Esophagus squamous epithelium (tissue), 5 donors: ENCODE measurements around the gene KRT74. TPM values are rescaled to one million over a fixed set of nuclear protein-coding genes. Genes with fewer than 3 reads are reported as not detected.
"Not testable (repeated sequence)": the region's sequence is repeated elsewhere in the genome, so short reads cannot be mapped to it uniquely, and the experiment has no call there.

Source experiments
- DNase-seq: peaks from one replicate; lab custom pipeline; 2025; lab: John Stamatoyannopoulos, UW
- H3K27ac ChIP-seq, 4 donors: fragments of 200-600 bp; sonication (generic); one replicate each; pipeline ENCODE4 v1.5.1; 2016 to 2019; ENCODE audit warnings: mild to moderate bottlenecking in 1 of 4
- H3K27me3 ChIP-seq, 4 donors: fragments of 200-600 bp; sonication (generic); 1 replicate in 3 of 4; 2 replicates in 1 of 4; pipeline versions ENCODE4 v1.5.1 to v1.6.0; 2017 to 2021; ENCODE audit warnings: antibody characterized with exemption in 1 of 4
- H3K36me3 ChIP-seq, 3 donors: fragments of 200-600 bp; sonication (generic); one replicate each; pipeline ENCODE4 v1.5.1; 2016 to 2019
- H3K4me1 ChIP-seq, 3 donors: fragments of 200-600 bp; sonication (generic); one replicate each; pipeline ENCODE4 v1.5.1; 2017 to 2019
- H3K4me3 ChIP-seq, 4 donors: fragments of 200-600 bp; sonication (generic); 1 replicate in 3 of 4; 2 replicates in 1 of 4; pipeline ENCODE4 v1.5.1; 2016 to 2019; ENCODE audit warnings: mild to moderate bottlenecking in 2 of 4, moderate library complexity in 1 of 4
- H3K9me3 ChIP-seq, 3 donors: fragments of 200-600 bp; sonication (generic); one replicate each; pipeline ENCODE4 v1.5.1; 2016 to 2019
- POLR2A ChIP-seq, 4 donors: fragments of 450-650 bp; IDR thresholded peaks; one replicate each; pipeline ENCODE4 v1.6.1; 2017; ENCODE audit warnings: antibody characterized with exemption in 4 of 4, mild to moderate bottlenecking in 4 of 4, moderate library complexity in 3 of 4
- WGBS, 2 donors: methylation state at CpG; one replicate each; pipeline ENCODE4 v1.1.5; 2018; 5-methylcytosine and 5-hydroxymethylcytosine counted together
- intact Hi-C: fragments of 100-400 bp; cut with DNase I; formaldehyde crosslinking; loops from one replicate; pipeline ENCODE4 v1.15.0; 2022
- total RNA-seq, 4 donors: library from RNA; depleted of rRNA; stranded (reverse); fragments of >200 nt; gene quantifications; one replicate each; pipeline ENCODE4 v1.1.0, GENCODE V29; 2016
- TF ChIP-seq, protein P1 (sequence below), 6 experiments: fragments of 450-650 bp in 4 of 6; fragments of 200-600 bp in 2 of 6; sonication (generic) in 2 of 6; IDR thresholded peaks; one replicate each; pipeline ENCODE4 v1.5.1; 2016 to 2019; ENCODE audit warnings: antibody characterized with exemption in 6 of 6, mild to moderate bottlenecking in 4 of 6, moderate library complexity in 4 of 6
- donor health status: DM: yes; HTN: yes; CAD: no.

Gene KRT74
- total RNA-seq, 4 donors from 2014 or later: 0.19 to 6.7 TPM; not detected in 2

DNA sequence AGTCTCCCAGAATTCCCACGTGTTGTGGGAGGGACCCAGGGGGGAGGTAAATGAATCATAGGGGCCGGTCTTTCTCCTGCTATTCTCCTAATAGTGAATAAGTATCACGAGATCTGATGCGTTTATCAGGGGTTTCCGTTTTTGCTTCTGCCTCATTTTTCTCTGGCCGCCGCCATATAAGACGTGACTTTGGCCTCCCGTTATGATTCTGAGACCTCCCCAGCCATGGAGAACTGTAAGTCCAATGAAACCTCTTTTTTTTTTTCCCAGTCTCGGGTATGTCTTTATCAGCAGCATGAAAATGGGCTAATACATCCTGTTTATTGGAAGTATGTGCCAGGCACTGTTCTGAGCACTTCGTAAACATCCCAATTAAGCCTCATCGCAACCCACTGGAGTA is 26.8 kb upstream of the KRT74 start:
- intact Hi-C loops: no loop called here
- Histone ChIP-seq H3K27me3 (peaks cover 0 to 51% (median 2%) of the 10 kb centered on the region in 4 donors), H3K9me3 (no peaks in the 10 kb centered on the region), H3K36me3 (no peaks in the 10 kb centered on the region), H3K27ac (no peak overlapping the region), H3K4me1 (peaks cover 0 to 8% (median 0%) of the 10 kb centered on the region in 3 donors), H3K4me3 (no peak overlapping the region)
- 85 to 92% methylated on average over 12 of the region's 12 CpGs for WGBS, 2 donors
- no peak for TF ChIP-seq POLR2A (IDR thresholded peaks at IDR 0.05)
- TF ChIP-seq, protein P1, sequence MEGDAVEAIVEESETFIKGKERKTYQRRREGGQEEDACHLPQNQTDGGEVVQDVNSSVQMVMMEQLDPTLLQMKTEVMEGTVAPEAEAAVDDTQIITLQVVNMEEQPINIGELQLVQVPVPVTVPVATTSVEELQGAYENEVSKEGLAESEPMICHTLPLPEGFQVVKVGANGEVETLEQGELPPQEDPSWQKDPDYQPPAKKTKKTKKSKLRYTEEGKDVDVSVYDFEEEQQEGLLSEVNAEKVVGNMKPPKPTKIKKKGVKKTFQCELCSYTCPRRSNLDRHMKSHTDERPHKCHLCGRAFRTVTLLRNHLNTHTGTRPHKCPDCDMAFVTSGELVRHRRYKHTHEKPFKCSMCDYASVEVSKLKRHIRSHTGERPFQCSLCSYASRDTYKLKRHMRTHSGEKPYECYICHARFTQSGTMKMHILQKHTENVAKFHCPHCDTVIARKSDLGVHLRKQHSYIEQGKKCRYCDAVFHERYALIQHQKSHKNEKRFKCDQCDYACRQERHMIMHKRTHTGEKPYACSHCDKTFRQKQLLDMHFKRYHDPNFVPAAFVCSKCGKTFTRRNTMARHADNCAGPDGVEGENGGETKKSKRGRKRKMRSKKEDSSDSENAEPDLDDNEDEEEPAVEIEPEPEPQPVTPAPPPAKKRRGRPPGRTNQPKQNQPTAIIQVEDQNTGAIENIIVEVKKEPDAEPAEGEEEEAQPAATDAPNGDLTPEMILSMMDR (IDR thresholded peaks at IDR 0.05): no peak
- no peak for DNase-seq

GRCh38 chr12:52600071-52600470 is 26.4 kb upstream of the KRT74 start:
- intact Hi-C loops: no loop called here
- no peaks in the 10 kb centered on the region for H3K36me3 ChIP-seq
- no peak overlapping the region for H3K27ac ChIP-seq
- TF ChIP-seq, protein P1 (IDR thresholded peaks at IDR 0.05): no peak
- TF ChIP-seq POLR2A (IDR thresholded peaks at IDR 0.05): no peak
- WGBS, 2 donors: 57 to 64% methylated on average over 2 of the region's 2 CpGs
- no peak overlapping the region for H3K4me3 ChIP-seq
- H3K4me1 ChIP-seq: peaks cover 0 to 8% (median 0%) of the 10 kb centered on the region in 3 donors
- H3K27me3 ChIP-seq: peaks cover 0 to 51% (median 2%) of the 10 kb centered on the region in 4 donors
- no peak for DNase-seq
- H3K9me3 ChIP-seq: no peaks in the 10 kb centered on the region

- Histone ChIP-seq H3K27me3 (peaks cover 0 to 55% (median 2%) of the 10 kb centered on the region in 4 donors), H3K9me3 (no peaks in the 10 kb centered on the region), H3K4me3 (no peak overlapping the region), H3K36me3 (no peaks in the 10 kb centered on the region), H3K27ac (no peak overlapping the region), H3K4me1 (peaks cover 0 to 8% (median 0%) of the 10 kb centered on the region in 3 donors)
- intact Hi-C loops: no loop called here
- DNase-seq: no peak
- TF ChIP-seq POLR2A (IDR thresholded peaks at IDR 0.05): no peak
- TF ChIP-seq, protein P1 (IDR thresholded peaks at IDR 0.05): no peak
- 86 to 89% methylated on average over 4 of the region's 5 CpGs for WGBS, 2 donors
Observed at GRCh38 chr12:52598966-52599365, 25.3 kb upstream of the KRT74 start.

DNA sequence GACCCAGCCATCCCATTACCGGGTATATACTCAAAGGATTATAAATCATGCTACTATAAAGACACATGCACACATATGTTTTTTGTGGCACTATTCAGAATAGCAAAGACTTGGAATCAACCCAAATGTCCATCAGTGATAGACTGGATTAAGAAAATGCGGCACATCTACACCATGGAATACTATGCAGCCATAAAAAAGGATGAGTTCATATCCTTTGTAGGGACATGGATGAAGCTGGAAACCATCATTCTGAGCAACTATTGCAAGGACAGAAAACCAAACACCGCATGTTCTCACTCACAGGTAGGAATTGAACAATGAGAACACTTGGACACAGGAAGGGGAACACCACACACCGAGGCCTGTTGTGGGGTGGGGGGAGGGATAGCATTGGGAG is 20.6 kb upstream of the KRT74 start:
- DNase-seq, H3K36me3 ChIP-seq, H3K27ac ChIP-seq, intact Hi-C loops, H3K4me3 ChIP-seq, H3K4me1 ChIP-seq, H3K9me3 ChIP-seq: not testable (repeated sequence)
- WGBS, 2 donors: 82 to 92% methylated on average over 4 of the region's 4 CpGs
- H3K27me3 ChIP-seq: peaks cover 0 to 28% (median 0%) of the 10 kb centered on the region in 4 donors

DNA sequence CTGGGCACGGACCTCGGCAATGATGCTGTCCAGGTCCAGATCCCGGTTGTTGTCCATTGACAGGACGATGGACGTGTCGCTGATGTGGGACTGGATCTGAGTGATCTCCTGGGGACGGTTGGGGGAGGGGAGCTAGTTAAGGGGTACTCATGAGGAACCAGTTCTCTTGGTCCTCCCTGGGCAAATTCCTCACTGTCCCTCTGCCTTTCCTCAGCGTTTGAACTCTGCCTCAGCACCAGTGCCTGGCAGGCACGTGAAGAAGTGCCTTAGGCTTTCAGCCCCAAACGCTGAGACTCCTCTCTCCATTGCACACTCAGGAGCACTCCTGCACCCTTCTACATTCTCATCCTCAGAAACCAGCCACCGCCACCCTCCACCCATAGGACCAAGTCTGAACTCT is 17.9 kb upstream of the KRT74 start:
- intact Hi-C loops: no loop called here
- no peaks in the 10 kb centered on the region for H3K4me1 ChIP-seq
- 86 to 91% methylated on average over 11 of the region's 11 CpGs for WGBS, 2 donors

GRCh38 chr12:52590021-52590420 is 16.4 kb upstream of the KRT74 start:
- Histone ChIP-seq H3K27me3 (peaks cover 0 to 18% (median 0%) of the 10 kb centered on the region in 4 donors), H3K36me3 (no peaks in the 10 kb centered on the region), H3K4me3 (no peak overlapping the region), H3K9me3 (no peaks in the 10 kb centered on the region), H3K4me1 (no peaks in the 10 kb centered on the region), H3K27ac (no peak overlapping the region)
- intact Hi-C loops: no loop called here
- no peak for DNase-seq
- TF ChIP-seq POLR2A (IDR thresholded peaks at IDR 0.05): no peak
- TF ChIP-seq, protein P1 (IDR thresholded peaks at IDR 0.05): no peak
- 77 to 95% methylated on average over 5 of the region's 6 CpGs for WGBS, 2 donors

More for the DNA sequence above, 17.9 kb upstream of the KRT74 start:
- no peaks in the 10 kb centered on the region for H3K36me3 ChIP-seq
- no peak for DNase-seq
- H3K4me3 ChIP-seq: no peak overlapping the region
- no peaks in the 10 kb centered on the region for H3K9me3 ChIP-seq
- H3K27me3 ChIP-seq: peaks cover 0 to 18% (median 0%) of the 10 kb centered on the region in 4 donors
- no peak overlapping the region for H3K27ac ChIP-seq
- no peak for TF ChIP-seq POLR2A (IDR thresholded peaks at IDR 0.05)
